ENCODE results near the gene SPEN.

SPEN gene

DNA sequence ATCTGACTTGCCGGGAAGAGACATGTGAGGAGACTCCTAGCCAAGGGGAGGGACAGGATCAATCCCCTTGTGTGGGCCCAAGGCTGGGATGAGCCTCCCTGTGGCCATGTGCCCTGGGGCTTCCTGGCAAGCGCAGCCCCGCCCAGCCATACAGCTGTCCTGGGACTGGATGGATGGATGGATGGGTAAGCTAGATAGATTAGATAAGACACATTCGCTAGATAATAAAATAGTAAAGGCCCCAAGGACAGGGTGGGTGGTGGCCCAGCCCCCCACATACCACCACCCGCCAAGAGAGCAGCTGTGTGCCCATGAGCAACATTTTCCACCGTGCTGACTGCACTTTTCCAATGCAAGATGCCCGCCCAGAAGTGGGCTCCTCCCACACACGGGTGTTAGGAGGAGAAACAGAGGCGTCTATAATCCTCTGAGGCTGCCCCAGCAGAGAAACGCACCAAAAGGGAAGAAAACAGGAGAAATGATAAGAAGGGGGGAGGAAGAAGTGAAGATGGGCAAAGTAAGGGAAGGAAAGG is 103.3 kb downstream of the SPEN start:
- DNase-seq, result no peak

DNA sequence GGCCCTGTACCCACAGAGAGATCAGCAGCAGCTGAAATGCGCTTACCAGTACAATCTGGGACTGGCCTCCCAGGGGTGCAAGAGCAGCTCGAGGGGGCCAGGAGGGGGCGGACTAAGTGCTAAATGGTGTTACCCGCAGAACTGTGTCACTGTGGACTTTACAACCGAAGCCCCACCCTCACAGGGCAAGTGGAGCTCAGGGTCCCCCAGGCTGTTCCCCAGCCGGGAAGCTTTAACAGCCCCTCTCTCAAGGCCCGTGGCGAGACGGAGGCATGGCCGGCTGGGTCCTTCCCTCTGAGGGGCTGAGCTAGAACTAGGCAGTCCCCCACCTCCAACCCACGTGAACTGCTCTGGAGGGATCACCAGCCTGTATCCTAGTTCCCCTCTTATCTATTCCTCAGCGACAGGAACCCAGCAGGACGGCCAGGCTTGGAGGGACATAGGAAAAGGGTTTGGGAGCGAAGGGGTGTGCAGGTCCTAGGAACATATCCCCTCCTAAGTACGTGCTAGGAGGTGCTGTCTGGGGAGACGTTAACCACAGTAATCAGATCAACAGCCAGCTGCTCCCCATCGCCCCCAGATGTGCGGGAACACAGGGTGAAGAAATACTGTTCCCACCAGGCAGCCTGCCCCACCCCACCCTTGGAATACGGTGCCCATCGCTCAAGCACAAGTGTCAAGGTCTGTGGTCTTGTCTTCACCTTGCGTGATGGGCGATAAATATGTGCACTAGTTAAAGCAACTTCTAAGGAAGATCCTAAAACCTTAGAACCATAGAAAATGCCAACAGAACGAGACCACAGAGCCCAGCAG is 104.0 kb downstream of the SPEN start:
- DNase-seq, result peak; percentile 24 to 28

DNA sequence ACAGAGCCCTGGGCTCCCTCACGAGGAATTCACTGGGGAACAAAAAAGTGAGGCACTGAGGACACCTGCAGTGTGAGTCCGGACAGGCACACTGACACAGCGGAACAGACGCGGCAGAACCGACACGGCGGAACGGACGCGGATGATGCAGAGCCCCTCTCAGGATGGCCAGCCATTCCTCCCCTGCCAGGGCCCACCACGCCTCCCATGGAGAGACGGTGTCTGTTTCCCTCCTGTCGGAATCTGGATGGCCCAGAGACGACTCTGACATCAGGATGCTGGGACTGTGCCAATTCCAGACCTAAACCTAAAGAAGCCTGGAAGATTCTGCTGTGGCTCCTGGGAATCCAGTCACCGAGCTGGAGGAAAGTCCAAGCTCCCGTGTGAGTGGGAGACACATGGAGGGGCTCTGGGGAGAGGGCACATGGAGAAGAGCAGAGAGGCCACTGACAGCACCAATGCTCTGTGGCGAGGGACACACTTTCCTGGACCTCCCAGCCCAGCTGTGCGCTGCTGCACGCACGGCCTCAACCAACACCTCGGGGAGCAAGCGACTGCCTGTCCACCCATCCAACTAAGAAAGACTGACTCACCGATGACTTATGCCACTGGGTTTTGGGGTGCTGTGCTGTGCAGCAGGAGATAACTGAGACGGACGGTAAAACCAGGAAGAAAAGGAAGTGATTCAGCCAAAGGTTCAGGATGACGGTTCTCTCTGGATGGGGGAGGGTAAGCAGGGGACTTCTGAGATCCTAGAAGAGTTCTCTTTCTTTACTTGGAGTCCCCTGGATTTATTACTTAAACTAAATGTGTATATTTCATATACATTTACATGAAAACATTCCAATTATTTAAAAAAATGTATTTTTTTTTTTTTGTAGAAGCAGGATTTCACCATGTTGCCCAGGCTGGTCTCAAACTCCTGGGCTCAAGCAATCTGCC is 105.1 kb downstream of the SPEN start:
- DNase-seq, result peak; percentile 74 to 89

DNA sequence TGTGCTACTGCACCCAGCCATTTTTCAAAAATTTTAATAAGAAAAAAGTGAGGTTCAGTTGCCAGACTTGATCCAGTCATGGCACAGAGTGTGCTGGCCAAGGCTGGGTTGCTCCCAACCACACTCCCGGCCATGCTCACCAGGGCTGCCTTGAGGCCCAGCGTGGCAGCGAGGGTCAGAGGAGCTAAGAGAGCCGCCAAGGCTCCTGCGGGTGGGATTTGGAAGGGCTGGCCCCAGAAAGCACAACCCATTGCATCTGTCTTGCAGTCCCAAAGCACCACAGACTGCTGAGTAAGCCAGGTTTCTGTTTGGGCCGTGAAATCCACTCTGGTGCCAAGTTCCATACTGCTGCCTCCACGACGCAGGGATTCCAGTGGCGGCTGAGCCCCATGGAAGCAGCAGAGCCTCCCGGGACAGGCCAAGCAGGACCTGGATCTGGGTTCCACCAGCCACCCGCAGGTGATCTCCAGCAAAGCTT is 105.8 kb downstream of the SPEN start:
- no peak for DNase-seq

DNA sequence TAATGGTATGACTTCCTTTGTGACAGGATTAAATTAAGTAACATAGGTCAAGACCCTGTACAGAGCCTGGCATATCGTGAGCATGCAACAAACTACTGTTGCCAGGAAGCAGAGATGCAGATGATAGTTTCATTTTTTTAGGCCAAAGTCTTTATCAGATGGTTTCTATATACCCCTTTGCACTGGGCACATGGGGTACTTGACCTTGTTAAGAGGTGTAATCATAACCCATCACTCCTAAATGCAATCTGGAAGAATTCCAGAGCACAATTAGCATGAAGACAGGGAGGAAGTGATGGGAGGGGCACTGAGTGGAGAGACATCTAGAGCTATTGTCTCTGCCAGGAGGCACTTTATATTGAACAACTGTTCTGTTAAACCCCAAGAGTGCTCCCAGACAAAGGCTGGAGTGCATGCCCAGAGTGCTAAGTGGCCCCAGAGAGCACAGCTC is 106.3 kb downstream of the SPEN start:
- DNase-seq, result no peak

DNA sequence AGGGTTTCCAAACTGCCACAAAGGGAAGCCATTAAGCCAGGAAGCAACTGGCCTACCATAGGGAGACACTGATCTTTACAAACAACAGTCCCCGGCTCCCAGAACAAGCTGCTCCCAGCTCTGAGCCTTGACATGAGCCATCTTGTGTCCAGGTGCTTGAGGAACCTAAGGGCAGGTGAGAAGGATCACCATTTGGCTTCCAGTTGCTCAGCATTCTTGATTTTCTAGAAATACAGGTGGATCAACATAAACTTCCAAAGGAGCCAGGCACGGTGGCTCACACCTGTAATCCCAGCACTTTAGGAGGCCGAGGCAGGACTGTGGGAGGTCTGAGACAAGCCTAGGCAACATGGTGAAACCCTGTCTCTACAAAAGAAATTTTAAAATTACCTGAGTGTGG is 106.8 kb downstream of the SPEN start:
- no peak for DNase-seq

DNA sequence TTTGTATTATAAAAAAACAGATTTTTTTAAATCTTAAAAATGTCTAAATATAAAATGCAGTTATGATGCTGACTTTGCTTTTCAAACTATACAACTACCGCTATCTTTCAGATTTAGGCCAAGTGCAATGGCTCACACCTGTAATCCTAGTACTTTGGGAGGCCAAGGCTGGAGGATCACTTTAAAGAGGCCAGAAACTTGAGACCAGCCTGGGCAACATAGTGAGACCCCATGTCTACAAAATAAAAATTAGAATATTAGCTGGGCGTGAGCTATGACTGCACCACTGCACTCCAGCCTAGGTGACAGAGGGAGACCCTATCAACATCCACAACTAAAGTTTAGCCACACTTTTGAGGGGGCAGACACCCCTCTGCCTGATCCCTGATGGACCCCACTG is 108.0 kb downstream of the SPEN start:
- DNase-seq, result no peak

DNA sequence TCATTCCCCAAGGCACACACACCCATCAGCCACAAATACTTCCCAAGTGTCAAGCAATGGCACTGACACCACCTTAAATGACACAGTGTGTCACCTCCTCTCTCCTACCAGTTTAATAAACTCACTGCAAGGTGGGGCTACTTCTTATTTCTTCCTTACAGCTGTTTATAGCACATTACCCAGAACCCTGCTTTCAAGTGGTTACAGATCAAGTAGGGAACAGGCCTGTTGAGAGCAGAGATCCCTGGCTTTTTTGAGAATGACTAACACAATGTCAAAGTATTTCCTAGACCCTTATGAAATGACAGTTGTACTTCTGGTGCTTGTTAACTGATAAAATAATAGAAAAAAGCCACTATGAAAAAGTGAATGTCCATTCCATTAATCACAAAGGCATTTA is 108.6 kb downstream of the SPEN start:
- DNase-seq, result no peak

DNA sequence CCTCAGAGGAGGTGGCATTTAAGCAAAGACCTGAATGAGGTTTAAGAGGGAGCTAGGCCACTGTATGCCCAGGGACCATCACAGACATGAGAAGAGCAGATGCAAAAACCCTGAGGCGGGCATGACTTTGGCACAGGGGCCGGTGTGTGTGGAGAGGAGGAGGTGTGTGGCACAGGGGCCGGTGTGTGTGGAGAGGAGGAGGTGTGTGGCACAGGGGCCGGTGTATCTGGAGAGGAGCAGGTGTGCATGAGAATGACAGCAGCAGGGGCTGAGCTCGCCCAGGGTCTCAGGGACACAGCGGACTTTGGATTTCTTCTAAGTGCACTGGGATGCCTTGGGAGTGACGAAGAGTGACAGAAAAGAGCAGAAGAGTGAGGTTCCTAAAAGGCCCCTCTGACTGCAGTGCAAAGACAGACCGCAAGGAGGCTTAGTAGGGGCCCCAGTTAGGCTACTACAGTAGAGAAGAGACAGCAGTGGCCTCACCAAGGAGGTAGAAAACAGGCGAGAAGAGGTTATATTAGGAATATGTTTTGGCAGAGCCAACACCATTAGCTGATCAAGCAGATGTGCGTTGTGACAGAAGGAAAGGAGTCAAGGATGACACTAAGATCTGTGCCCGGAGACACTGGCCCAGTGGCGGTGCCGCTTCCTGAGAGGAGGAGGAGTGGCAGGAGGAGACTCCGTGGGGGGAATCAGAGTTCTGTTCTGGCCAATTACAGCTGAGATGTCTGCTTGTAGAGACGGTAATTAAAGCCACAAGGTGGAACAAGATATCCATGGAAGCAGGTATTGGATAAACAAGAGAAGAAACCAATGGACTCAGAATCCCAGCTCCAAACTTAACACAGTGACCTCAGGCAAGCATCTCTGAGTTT is 110.0 kb downstream of the SPEN start:
- DNase-seq, result peak; percentile 59 to 64

DNA sequence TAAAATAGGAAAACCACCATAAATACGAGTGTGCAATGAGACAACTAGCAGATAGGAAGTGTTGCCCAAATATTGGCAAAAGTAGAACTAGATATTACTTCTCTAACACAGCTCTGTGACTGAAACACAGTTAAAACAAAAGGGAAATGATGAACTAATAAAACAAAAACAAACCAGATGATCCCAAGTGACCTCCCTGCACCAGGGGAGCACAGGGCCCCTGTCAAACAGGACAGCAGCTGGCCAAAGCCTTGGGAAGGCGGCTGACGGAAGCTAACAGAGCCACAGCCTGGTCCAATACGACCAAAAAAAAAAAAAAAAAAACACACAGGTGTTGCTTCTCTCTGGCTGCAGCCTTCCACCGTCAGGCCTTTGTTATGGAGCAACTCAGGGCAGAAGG is 110.6 kb downstream of the SPEN start:
- DNase-seq, result no peak

DNA sequence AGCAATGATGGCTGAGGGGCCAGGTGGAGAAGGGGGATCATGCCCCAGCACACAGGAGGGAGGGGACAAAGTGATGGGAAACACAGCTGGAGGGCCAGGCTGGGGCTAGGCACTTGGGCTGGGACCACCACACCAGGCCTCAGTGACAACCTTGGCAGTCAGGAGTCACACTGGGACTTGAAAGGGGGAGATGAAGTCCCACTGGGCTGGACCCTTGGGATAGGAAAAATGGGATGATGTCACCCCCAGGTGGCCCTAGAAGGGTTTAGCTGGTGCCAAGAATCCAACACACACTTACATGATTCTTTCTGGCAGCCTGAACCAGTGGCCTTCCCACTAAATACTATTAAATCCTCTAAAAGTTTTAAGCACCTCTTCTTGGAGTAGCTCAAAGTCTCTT is 111.3 kb downstream of the SPEN start:
- DNase-seq, result no peak

DNA sequence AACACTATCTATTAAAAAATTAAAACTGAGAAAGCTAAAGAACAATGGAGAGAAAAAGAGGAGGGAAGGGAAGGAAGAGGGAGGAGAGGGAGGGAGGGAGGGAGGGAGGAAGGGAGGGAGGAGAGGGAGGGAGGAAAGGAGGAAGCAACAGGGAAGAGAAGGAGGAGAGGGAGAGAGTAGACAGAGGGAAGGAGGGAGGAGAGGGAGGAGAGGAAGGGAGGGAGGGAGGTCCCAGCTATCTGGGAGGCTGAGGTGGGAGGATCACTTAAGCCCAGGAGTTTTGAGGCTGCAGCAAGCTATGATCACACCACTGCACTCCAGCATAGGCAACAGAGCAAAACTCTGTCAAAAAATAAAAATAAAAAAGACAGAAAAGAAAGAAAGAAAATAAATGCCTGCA is 111.9 kb downstream of the SPEN start:
- no peak for DNase-seq

DNA sequence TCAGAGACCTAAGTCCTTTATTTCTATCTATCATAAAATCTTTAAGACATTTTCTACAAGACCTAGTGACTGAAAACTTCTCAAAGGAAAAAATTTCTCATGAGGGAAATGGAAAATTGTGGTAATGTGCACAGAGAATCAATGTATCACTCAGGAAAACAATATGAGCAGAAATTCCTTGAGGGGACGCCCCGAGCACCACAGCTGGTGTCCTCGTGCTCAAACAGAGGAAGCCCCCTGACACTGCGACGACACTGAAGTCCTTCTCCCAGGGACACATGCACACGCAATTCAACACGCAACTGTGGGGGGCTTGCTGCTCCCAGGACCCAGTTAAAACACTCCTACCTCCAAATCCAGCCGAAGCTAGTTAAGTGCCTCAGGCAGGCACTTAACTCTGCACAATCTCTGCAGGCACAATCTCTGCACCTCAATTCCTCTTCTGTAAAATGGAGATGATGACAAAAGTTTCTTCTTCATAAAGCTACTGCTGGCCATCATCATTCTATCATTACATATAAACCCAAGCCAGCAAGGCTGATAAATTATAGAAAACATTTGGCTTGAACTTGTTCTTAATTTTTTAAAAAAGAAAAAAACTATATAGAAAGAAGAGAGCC is 112.4 kb downstream of the SPEN start:
- DNase-seq, result no peak

DNA sequence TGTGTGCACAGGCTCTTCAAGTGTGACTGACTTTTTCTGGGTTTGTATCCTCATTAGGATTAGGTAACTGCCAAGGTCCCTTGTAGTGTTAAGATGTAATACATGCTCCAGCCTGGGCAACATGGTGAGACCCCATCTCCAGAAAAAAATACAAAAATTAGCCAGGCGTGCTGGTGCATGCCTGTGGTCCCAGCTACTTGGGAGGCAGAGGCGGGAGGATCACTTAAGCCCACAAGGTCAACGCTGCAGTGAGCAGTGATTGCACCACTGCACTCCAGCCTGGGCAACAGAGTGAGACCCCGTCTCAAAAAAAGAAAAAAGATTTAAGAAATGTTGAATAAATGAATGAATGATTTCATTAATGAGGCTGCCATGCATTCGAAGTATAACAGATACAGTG is 113.3 kb downstream of the SPEN start:
- DNase-seq, result no peak

DNA sequence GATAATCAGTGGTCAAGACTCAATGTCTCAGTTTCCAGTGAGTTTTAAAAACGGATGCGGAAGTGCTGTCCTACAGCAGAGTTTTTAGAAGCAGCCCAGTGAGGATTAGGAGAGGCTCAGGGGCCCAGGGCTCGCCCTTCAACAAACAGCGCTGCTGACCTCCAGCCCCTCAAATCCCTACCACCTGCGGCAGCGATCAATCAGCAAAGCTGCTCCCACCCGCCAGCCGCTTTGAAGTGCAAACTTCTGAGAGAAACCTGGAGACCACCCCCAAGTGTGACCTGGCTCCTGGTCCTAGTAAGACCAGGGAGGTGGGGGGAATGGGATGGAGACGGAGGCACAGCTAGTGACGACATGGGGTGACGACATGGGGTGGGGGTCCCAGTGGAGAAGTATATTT is 114.0 kb downstream of the SPEN start:
- no peak for DNase-seq

DNA sequence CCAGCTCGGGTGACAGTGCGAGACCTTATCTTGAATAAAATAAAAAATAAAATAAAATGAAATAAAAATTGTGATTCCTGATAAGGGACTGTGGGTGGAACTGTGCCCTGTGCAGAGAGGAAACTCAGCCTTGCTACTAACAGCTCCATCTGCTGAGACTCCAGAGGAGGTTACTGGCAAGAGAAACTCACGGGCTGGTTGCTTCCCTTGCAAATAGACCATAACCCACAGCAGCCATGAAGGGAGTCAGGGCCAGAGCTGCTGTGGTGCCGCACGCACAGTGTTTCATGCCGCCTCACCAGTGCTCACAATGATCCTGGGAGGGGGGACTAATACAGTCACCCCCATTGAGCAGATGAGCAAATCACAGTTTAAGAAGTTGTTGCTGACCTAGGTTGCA is 114.7 kb downstream of the SPEN start:
- DNase-seq, result no peak

DNA sequence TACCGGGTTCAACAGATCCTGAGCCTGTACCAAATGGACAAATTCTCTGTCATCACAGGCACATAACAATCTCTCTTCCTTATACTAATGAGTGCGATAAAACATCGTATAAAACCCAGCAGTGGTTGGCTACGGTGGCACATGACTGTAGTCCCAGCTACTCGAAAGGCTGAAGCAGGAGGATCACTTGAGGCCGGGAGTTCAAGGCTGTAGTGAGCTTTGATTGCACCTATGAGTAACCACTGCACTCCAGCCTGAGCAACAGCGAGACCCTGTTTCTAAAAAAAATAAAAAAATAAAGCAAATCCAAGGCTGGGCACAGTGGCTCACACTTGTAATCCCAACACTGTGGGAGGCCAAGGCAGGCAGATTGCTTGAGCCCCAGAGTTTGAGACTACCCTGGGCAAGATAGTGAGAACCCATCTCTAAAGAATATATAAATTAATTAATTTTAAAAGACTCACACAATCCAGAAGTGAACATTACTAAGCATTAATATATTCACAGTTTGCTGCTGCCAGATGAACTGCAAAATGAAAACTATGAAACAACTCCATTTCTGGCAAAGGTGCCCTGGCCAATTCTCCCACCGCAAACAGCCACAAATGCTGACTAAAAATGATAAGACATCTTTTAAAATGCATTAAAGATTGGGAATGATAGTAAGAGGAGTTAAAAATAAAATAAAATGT is 115.3 kb downstream of the SPEN start:
- no peak for DNase-seq

DNA sequence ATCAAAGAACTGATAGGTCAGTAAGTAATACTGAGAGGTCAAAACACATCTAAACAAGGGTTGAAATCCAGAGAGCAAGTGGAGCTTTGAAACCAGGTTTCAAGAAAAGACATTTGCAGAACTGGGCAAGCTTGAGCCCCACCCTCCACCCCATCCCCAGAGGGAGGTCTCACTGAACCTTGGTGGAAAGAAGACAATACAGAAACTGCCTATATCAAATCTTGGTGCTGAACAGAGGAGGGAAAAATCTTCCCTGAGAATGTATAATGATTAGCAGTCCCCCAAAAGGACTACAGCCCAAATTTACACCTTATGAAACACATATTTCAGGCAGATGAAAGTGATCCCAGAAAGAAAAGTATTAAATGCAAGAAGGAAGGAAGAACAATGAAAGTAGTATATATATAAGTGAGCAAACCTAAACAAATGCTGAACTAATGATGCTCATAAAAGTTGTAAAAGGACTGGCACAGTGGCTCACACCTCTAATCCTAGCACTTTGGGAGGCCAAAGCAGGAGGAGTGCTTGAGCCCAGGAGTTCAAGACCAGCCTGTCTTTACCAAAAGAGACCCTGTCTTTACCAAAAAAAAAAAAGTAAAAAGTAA is 116.0 kb downstream of the SPEN start:
- DNase-seq, result no peak

DNA sequence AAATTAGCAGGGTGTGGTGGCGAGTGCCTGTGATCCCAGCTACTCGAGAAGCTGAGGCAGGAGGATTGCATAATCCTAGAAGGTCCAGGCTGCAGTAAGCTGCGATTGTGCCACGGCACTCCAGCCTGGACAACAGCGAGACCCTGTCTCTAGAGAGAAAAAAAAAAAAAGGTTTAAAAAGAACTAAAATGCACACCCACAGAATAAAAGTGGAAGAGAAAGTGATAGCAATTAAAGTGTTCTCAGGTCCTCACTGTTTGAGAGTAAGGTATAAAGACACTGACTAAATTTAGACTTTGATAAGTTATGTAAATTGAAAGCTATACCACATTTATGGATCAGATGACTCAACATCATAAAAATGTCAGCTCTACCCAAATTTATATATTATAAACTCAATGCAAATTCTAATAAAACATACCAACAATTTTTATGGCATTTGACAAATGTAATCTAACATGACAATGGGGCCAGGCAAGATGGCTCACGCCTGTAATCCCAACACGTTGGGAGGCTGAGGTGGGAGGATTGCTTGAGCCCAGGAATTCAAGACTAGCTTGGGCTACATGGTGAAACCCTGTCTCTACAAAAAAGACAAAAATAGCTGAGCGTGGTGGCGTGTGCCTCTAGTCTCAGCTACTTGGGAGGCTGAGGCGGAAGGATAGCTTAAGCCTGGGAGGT is 116.6 kb downstream of the SPEN start:
- DNase-seq, result no peak

DNA sequence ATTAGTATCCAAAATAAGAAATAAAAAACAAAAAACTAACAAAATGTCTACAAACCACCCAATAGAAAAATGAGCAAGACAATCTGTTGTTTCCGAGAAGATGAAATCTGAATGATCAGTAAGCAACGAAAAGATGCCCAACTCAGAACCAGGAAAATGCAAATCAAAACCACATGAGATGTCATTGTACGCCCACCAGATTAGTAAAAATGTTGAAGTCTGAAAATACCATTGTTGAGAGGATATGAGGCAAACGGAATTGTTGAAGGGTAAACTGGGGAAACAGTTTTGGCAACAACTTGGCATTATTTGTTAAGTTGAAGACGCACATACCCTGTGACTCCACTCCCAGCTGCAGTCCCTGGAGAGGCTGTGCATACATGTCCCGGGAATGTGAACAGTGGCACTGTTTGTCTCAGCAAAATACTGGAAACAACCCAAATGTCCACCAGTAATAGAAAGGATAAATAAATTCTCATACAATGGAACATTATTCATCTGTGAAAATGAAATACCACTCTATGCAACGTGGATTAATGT is 117.8 kb downstream of the SPEN start:
- DNase-seq, result no peak

All from Kasumi-1 (cell line).